Ovary (tissue), 9 donors: ENCODE data around the gene ZBTB7A. TPM values are rescaled to one million over a fixed set of nuclear protein-coding genes. Genes with fewer than 3 reads are reported as not detected.

Experiments used
- DNase-seq, 5 donors: peaks; one replicate each; pipeline ENCODE4 v3.0.0-alpha.2; 2019 to 2020
- H3K27ac ChIP-seq, 2 donors: fragments of 200-600 bp; one replicate each; pipeline versions ENCODE4 v1.5.1 to v1.8.0; 2019 to 2022
- H3K27me3 ChIP-seq: fragments of 200-600 bp; one replicate; pipeline ENCODE4 v1.8.0; 2022
- H3K36me3 ChIP-seq: fragments of 200-600 bp; sonication (generic); one replicate; pipeline ENCODE4 v1.5.1; 2019
- H3K4me1 ChIP-seq: one replicate; pipeline ENCODE4 v1.8.1; 2013; ENCODE audit warnings: mild to moderate bottlenecking, moderate library complexity; ENCODE audit not compliant: insufficient read depth
- H3K4me3 ChIP-seq: fragments of 200-600 bp; sonication (generic); one replicate; pipeline ENCODE4 v1.5.1; 2017
- H3K9me3 ChIP-seq, 2 donors: fragments of 200-600 bp in 1 of 2; sonication (generic) in 1 of 2; one replicate each; pipeline versions ENCODE4 v1.5.1 to v1.8.1; 2013 to 2019; ENCODE audit warnings: mild to moderate bottlenecking in 1 of 2, moderate library complexity in 1 of 2
- EP300 ChIP-seq: sonication (generic); formaldehyde crosslinking; IDR thresholded peaks from one replicate; pipeline ENCODE4 v1.6.1; 2017; ENCODE audit warnings: antibody characterized with exemption
- POLR2A ChIP-seq: fragments of 450-650 bp; IDR thresholded peaks from one replicate; pipeline ENCODE4 v1.6.1; 2017; ENCODE audit warnings: antibody characterized with exemption, mild to moderate bottlenecking, moderate library complexity
- WGBS, 3 donors: extraction: QIAGEN DNeasy Blood & Tissue Kit in 1 of 3; methylation state at CpG; one replicate each; pipeline versions ENCODE4 v1.1.5 to v1.1.7; 2013 to 2017; 5-methylcytosine and 5-hydroxymethylcytosine counted together
- intact Hi-C, 4 donors: fragments of 100-400 bp; cut with DNase I; formaldehyde crosslinking; loops; one replicate each; pipeline versions ENCODE4 v1.11.0 to v1.15.1; 2022 to 2023
- polyA plus RNA-seq, 2 donors: library from polyadenylated mRNA; stranded (reverse); fragments of 200-250 nt in 1 of 2; fragments of 350-450 nt in 1 of 2; fragmentation: Illumina TruSeq in 1 of 2; extraction: RNeasy Lipid Tissue Mini Kit (QIAGEN cat#74804) in 1 of 2; gene quantifications; one replicate each; pipeline ENCODE4 v1.2.3, GENCODE V29; 2013 to 2014
- total RNA-seq, 7 donors: library from RNA; depleted of rRNA in 2 of 7; stranded (reverse); fragments of >200 nt in 2 of 7; fragmentation: NEBNext Ultra II Directional in 3 of 7; extraction: Animal tissue kit (Norgen Biotek cat#: 25700) in 3 of 7; gene quantifications; one replicate each; pipeline versions ENCODE4 v1.1.0 to v1.2.4, GENCODE V29; 2016 to 2023
- TF ChIP-seq, protein P1 (sequence below), 3 donors: fragments of 450-650 bp in 2 of 3; fragments of 200-600 bp in 1 of 3; IDR thresholded peaks; one replicate each; pipeline versions ENCODE4 v1.5.1 to v1.8.0; 2016 to 2022; ENCODE audit warnings: antibody characterized with exemption in 3 of 3, mild to moderate bottlenecking in 1 of 3
- donor health status: DM: no; HTN: no; CAD: no; lungs with moderate emphysema.
- donor health status: DM: no; HTN: no; CAD: no.
- donor health status: Bipolar disorder and iron deficiency.
- donor health status: DM: yes; HTN: yes; CAD: no.
- donor health status: DM: no; HTN: no; CAD: no.
- donor health status: DM: yes; HTN: yes; CAD: no.

ZBTB7A gene
- total and polyA plus RNA-seq, 9 donors, result 9.1 to 56.4 (median 38.5) TPM

DNA sequence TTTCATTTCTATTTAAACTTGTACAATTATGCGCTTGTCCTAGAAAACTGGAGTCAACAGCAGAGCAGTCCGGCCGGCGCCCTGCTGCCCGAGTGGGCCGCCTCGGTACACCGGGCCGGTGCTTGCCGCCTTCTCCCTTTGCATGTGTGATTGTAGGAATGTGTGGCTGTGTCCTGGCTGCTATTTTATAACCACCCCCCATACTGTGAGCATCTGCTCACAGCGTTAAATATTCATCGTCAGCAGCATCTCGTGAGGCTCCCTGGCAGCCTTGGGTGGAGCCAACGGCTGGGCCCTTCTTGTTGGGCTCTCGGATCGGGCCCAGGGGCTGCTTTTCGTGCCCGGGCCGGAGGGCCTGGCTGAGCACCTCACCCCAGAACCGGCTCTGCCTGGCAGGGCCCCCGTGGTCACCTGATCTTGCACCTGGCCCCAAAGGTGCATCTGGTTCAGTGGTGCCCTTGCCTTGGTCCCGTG lies 48.5 kb downstream of the ZBTB7A start:
- WGBS, 3 donors, result 79 to 84% (median 82%) methylated on average over 22 of the region's 22 CpGs
- Histone ChIP-seq H3K4me1 (peaks cover 7% of the 10 kb centered on the region), H3K27ac (no peak overlapping the region), H3K27me3 (no peaks in the 10 kb centered on the region), H3K4me3 (no peak overlapping the region), H3K36me3 (no peaks in the 10 kb centered on the region), H3K9me3 (no peaks in the 10 kb centered on the region)
- TF ChIP-seq POLR2A (no peak), EP300 (no peak)
- TF ChIP-seq, protein P1, sequence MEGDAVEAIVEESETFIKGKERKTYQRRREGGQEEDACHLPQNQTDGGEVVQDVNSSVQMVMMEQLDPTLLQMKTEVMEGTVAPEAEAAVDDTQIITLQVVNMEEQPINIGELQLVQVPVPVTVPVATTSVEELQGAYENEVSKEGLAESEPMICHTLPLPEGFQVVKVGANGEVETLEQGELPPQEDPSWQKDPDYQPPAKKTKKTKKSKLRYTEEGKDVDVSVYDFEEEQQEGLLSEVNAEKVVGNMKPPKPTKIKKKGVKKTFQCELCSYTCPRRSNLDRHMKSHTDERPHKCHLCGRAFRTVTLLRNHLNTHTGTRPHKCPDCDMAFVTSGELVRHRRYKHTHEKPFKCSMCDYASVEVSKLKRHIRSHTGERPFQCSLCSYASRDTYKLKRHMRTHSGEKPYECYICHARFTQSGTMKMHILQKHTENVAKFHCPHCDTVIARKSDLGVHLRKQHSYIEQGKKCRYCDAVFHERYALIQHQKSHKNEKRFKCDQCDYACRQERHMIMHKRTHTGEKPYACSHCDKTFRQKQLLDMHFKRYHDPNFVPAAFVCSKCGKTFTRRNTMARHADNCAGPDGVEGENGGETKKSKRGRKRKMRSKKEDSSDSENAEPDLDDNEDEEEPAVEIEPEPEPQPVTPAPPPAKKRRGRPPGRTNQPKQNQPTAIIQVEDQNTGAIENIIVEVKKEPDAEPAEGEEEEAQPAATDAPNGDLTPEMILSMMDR (IDR thresholded peaks at IDR 0.05), result no peak
- intact Hi-C loops, result loop anchor here in 1 of 4 donors (10.0 kb wide), 1 partner anchor 97 kb away; no protein-coding TSS in a partner anchor
- no peak for DNase-seq

DNA sequence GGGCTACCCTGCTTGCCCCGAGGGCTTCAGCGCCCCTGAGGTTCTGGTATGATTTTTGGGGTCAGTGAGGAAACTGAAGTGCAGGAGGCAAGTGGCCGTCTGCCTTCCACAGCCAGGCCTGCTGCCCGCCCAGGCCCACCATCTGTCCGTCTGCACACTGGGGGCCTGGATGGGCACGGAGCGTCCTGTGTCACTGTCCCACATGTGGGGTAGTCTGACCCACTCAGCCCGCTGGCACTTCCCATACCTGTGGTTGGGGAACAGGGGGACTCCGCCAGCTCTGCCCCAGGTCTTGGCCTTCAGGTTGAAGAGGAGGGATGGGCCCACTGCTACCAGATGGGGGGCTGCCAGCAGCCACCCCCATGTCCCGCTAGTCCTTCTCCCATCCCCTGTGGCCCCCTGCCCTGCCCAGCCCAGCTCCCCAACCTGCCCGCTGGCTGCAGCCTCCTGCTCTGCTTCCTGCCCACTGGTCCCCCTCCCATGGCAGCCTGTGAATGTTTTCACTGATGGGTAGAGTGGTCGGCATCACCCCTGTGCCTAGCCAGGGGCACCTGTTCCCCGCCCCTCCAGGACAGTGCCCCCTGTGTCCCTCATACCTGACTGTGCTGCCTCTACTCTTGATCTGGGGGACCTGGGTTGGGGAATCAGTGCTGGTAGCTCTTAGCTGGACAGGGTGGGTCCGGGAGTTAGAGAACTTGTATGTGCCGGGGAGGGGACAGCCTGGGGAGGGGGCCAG lies 49.6 kb downstream of the ZBTB7A start:
- intact Hi-C loops, result loop anchor here in 1 of 4 donors (10.0 kb wide), 1 partner anchor 98 kb away; no protein-coding TSS in a partner anchor
- WGBS, 3 donors, result 91 to 98% (median 92%) methylated on average over 14 to 15 of the region's 15 CpGs
- no peak for DNase-seq

DNA sequence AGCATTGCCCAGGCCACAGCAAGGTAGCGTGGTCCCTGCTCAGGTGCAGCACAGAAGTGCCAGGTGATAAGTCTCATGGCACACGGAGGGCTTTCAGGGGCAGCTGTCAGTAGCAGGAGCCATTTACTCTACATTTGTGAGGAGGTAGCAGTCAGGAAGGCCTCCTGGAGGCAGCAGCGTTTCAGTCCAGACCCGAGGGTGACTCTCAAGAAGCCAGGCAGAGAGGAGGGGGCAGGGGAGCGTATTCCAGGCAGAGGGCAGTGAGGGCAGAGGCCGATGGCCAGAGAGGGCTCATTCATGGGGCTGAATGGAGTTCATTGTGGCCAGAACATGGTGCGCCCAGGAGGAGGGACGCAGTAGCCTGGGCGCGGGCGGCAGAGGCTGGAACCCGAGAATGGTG lies 50.2 kb downstream of the ZBTB7A start:
- 83 to 85% (median 84%) methylated on average over 12 of the region's 12 CpGs for WGBS, 3 donors
- intact Hi-C loops, result loop anchor here in 1 of 4 donors (10.0 kb wide), 1 partner anchor 98 kb away; no protein-coding TSS in a partner anchor
- Histone ChIP-seq H3K9me3 (no peaks in the 10 kb centered on the region), H3K27me3 (no peaks in the 10 kb centered on the region), H3K4me1 (peaks cover 7% of the 10 kb centered on the region), H3K4me3 (no peak overlapping the region), H3K36me3 (no peaks in the 10 kb centered on the region), H3K27ac (peak overlapping the region in 1 of 2 donors; percentile 4)
- TF ChIP-seq, protein P1 (IDR thresholded peaks at IDR 0.05), result no peak
- TF ChIP-seq EP300, result no peak
- TF ChIP-seq POLR2A, result no peak
- DNase-seq, result no peak

More for the DNA sequence above, 49.6 kb downstream of the ZBTB7A start:
- no peaks in the 10 kb centered on the region for H3K27me3 ChIP-seq
- peaks cover 7% of the 10 kb centered on the region for H3K4me1 ChIP-seq
- no peak overlapping the region for H3K27ac ChIP-seq
- no peaks in the 10 kb centered on the region for H3K9me3 ChIP-seq
- H3K36me3 ChIP-seq, result no peaks in the 10 kb centered on the region
- no peak for TF ChIP-seq EP300
- TF ChIP-seq POLR2A, result no peak
- TF ChIP-seq, protein P1 (IDR thresholded peaks at IDR 0.05), result no peak
- no peak overlapping the region for H3K4me3 ChIP-seq

DNA sequence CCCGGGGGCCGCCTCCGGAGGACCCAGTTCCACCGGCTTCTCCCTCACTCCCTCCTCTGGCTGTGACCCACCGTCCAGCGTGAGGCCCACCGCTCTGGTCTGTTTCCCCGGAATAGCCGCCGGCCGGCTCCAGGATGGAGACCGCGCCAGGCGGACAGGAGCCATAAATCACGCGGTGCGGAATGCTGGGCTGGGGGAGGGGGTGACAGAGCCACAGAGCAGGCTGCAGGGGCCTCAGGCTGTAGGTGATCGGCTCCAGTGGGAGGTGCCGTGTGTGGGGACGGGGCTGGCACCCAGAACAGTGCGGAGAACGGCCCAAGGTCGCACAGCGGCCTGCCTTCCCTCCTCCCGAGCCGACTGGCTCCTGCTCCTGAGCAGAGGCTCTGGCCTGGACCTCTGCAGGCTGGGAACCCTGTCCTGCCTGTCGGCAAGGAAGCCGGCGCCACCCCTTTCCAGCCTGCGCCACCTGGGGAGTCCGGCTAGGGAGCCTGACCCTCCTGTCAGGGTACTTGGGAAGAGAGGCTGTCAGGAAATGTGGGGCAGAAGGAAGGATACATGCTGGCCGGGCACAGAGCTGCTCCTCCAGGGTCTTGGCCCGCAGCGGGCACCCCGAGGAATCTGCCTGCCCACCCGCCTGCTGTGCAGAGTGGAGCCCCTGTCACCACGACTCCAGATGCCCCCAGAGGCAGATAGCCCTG lies 50.8 kb downstream of the ZBTB7A start:
- Histone ChIP-seq H3K27me3 (no peaks in the 10 kb centered on the region), H3K4me1 (peaks cover 10% of the 10 kb centered on the region), H3K9me3 (no peaks in the 10 kb centered on the region), H3K4me3 (peak overlapping the region; percentile 10), H3K36me3 (no peaks in the 10 kb centered on the region), H3K27ac (peak overlapping the region; percentile 4 to 75)
- intact Hi-C loops, result loop anchor here in 1 of 4 donors (10.0 kb wide), 1 partner anchor 99 kb away; no protein-coding TSS in a partner anchor
- TF ChIP-seq POLR2A, result no peak
- TF ChIP-seq, protein P1 (IDR thresholded peaks at IDR 0.05), result no peak
- TF ChIP-seq EP300, result no peak
- DNase-seq, result peak; percentile 54 to 75 (median 67)
- 13 to 29% (median 20%) methylated on average over 36 to 37 of the region's 37 CpGs for WGBS, 3 donors
